SK-N-DZ (cell line): ENCODE measurements around the gene ICAM2.
"Not testable (repeated sequence)": the region's sequence is repeated elsewhere in the genome, so short reads cannot be mapped to it uniquely, and the experiment has no call there.

Experiments used
- DNase-seq: peaks from one replicate; pipeline ENCODE4 v3.0.0-alpha.2; 2015; ENCODE audit warnings: low spot score

The ICAM2 gene

GRCh38 chr17:63997341-63998048 lies 22.9 kb downstream of the ICAM2 start:
- no peak for DNase-seq

GRCh38 chr17:63996430-63997182 lies 23.8 kb downstream of the ICAM2 start:
- DNase-seq: no peak

- no peak for DNase-seq
Observed at GRCh38 chr17:63995626-63996025, 24.8 kb downstream of the ICAM2 start.

- no peak for DNase-seq
Observed at GRCh38 chr17:63993368-63993985, 27.0 kb downstream of the ICAM2 start.

- DNase-seq: no peak
Observed at GRCh38 chr17:63991611-63992010, 28.8 kb downstream of the ICAM2 start.

- no peak for DNase-seq
Observed at GRCh38 chr17:63989622-63990345, 30.6 kb downstream of the ICAM2 start.

- no peak for DNase-seq
Observed at GRCh38 chr17:63988741-63989621, 31.5 kb downstream of the ICAM2 start.

- DNase-seq: no peak
Observed at GRCh38 chr17:63988127-63988478, 32.3 kb downstream of the ICAM2 start.

GRCh38 chr17:63987221-63988126 lies 33.0 kb downstream of the ICAM2 start:
- no peak for DNase-seq

- no peak for DNase-seq
Observed at GRCh38 chr17:63986821-63987220, 33.6 kb downstream of the ICAM2 start.

GRCh38 chr17:63985387-63986140 lies 34.9 kb downstream of the ICAM2 start:
- no peak for DNase-seq

- no peak for DNase-seq
Observed at GRCh38 chr17:63984651-63985386, 35.6 kb downstream of the ICAM2 start.

GRCh38 chr17:63984236-63984635 lies 36.2 kb downstream of the ICAM2 start:
- no peak for DNase-seq

GRCh38 chr17:63983320-63983719 lies 37.1 kb downstream of the ICAM2 start:
- no peak for DNase-seq

GRCh38 chr17:63982641-63983040 lies 37.8 kb downstream of the ICAM2 start:
- not testable (repeated sequence) for DNase-seq

- no peak for DNase-seq
Observed at GRCh38 chr17:63978272-63979200, 41.9 kb downstream of the ICAM2 start.

- no peak for DNase-seq
Observed at GRCh38 chr17:63976702-63977101, 43.7 kb downstream of the ICAM2 start.
